Neural progenitor cell (in vitro differentiated cells): ENCODE results near the gene GP1BA.

Source experiments
- CTCF ChIP-seq: fragments of 200-600 bp; sonication (generic); IDR thresholded peaks from 2 replicates; pipeline ENCODE4 v1.5.1; 2017; ENCODE audit warnings: antibody characterized with exemption, mild to moderate bottlenecking
- EZH2 ChIP-seq: fragments of 200-600 bp; sonication (generic); IDR thresholded peaks from 2 replicates; pipeline ENCODE4 v1.6.1; 2017; ENCODE audit warnings: antibody characterized with exemption, mild to moderate bottlenecking, moderate library complexity
- EZH2phosphoT487 ChIP-seq: fragments of 200-600 bp; sonication (generic); IDR thresholded peaks from 2 replicates; pipeline ENCODE4 v1.6.1; 2017; ENCODE audit warnings: antibody characterized with exemption

- TF ChIP-seq CTCF: no peak
- TF ChIP-seq EZH2: no peak
- TF ChIP-seq EZH2phosphoT487: no peak
Observed at GRCh38 chr17:4939796-4940554, 7.9 kb downstream of the GP1BA start, which contains the start of the genes RNF167 and SLC25A11.
